HepG2 (cell line): ENCODE data around the gene TBRG4. TPM values are rescaled to one million over a fixed set of nuclear protein-coding genes. Genes with fewer than 3 reads are reported as not detected.

Experiments
- ATAC-seq: fragments of 200-7000 bp; cut with Tn5 transposase; 3 replicates; pipeline ENCODE4 v1.9.1; 2020; ENCODE audit warnings: mild to moderate bottlenecking, moderate library complexity
- BruUV-seq: library from RNA; stranded (reverse); fragments of 400-500 nt; replicated peaks from 2 replicates; lab custom pipeline; 2021; lab: Mats Ljungman, UMichigan
- CTCF ChIA-PET: fragments of 300-600 bp; formaldehyde crosslinking; extraction: SDS; loops from one replicate; lab custom pipeline; 2021; ENCODE audit warnings: low total read pairs, inconsistent platforms, low intra/inter-chr PET ratio; lab: Yijun Ruan, JAX
- POLR2A ChIA-PET: fragments of 350-600 bp; sonication (Branson Sonifier 250); formaldehyde crosslinking; loops from one replicate; lab custom pipeline; 2020; ENCODE audit warnings: antibody characterized with exemption, inconsistent platforms; lab: Yijun Ruan, JAX
- DNase-seq: peaks from one replicate; pipeline ENCODE4 v3.0.0-alpha.2; 2015; ENCODE audit warnings: low spot score
- FAIRE-seq: peaks from 3 replicates; lab custom pipeline; 2011; peaks lifted over from hg19 to GRCh38; lab: Jason Lieb, UNC
- H2AFZ ChIP-seq: one replicate; pipeline ENCODE4 v1.6.1; 2011; ENCODE audit warnings: low read length, inconsistent platforms
- H3K27ac ChIP-seq: fragments of 300-600 bp; 3 replicates; pipeline ENCODE4 v1.8.0; 2011; ENCODE audit warnings: mixed run types, mild to moderate bottlenecking, mixed read lengths, low read length, inconsistent platforms; ENCODE audit not compliant: insufficient read depth; ENCODE audit errors: extremely low read length
- H3K27me3 ChIP-seq, 2 experiments: fragments of 200-600 bp in 1 of 2; 2 replicates in 1 of 2; 3 replicates in 1 of 2; pipeline versions ENCODE4 v1.6.0 to v1.8.0; 2011; ENCODE audit warnings: low read length in 2 of 2, mild to moderate bottlenecking in 2 of 2, moderate library complexity in 2 of 2, inconsistent platforms in 1 of 2; ENCODE audit not compliant: insufficient read depth in 2 of 2, control insufficient read depth in 1 of 2
- H3K36me3 ChIP-seq, 2 experiments: fragments of 200-600 bp in 1 of 2; replicated peaks in 1 of 2; 2 replicates in 1 of 2; 3 replicates in 1 of 2; pipeline versions ENCODE4 v1.5.1 to v1.8.0; 2011; ENCODE audit warnings: low read length in 2 of 2, inconsistent platforms in 1 of 2; ENCODE audit not compliant: insufficient read depth in 2 of 2, control insufficient read depth in 1 of 2
- H3K4me1 ChIP-seq: 2 replicates; pipeline ENCODE4 v1.5.1; 2012; ENCODE audit warnings: low read length, inconsistent platforms; ENCODE audit not compliant: insufficient read depth
- H3K4me2 ChIP-seq: 2 replicates; pipeline ENCODE4 v1.6.0; 2011; ENCODE audit warnings: low read depth, low read length, inconsistent platforms
- H3K4me3 ChIP-seq, 3 experiments: fragments of 200-600 bp in 1 of 3; sonication (generic), shearing (Covaris generic) in 1 of 3; replicated peaks in 1 of 3; 2 replicates each; pipeline ENCODE4 v1.5.1; 2011 to 2016; ENCODE audit warnings: low read length in 3 of 3, inconsistent platforms in 2 of 3, low read depth in 2 of 3, mild to moderate bottlenecking in 2 of 3, control low read depth in 1 of 3, mixed read lengths in 1 of 3; ENCODE audit not compliant: insufficient read depth in 1 of 3
- H3K79me2 ChIP-seq: one replicate; pipeline ENCODE4 v1.6.1; 2011; ENCODE audit warnings: low read length, inconsistent platforms; ENCODE audit not compliant: insufficient read depth
- H3K9ac ChIP-seq: 2 replicates; pipeline ENCODE4 v1.6.0; 2011; ENCODE audit warnings: mild to moderate bottlenecking, low read depth, low read length, inconsistent platforms; ENCODE audit not compliant: insufficient read depth
- H3K9me3 ChIP-seq: 2 replicates; pipeline ENCODE4 v1.5.1; 2012; ENCODE audit warnings: mild to moderate bottlenecking, low read length
- H4K20me1 ChIP-seq: 2 replicates; pipeline ENCODE4 v1.6.0; 2011; ENCODE audit warnings: inconsistent platforms, mild to moderate bottlenecking, low read length, moderate library complexity; ENCODE audit not compliant: insufficient read depth
- BRD4 ChIP-seq: sonication (generic); formaldehyde crosslinking; IDR thresholded peaks from 2 replicates; pipeline ENCODE4 v1.4.0; 2020; ENCODE audit warnings: missing genetic modification reagents
- FIP1L1 ChIP-seq: fragments of 200-400 bp; formaldehyde crosslinking; IDR thresholded peaks from 2 replicates; pipeline ENCODE4 v1.6.1; 2018; ENCODE audit warnings: low read depth, mild to moderate bottlenecking, low read length, moderate library complexity, borderline replicate concordance; ENCODE audit not compliant: insufficient read depth
- RFXAP ChIP-seq: sonication (generic); formaldehyde crosslinking; IDR thresholded peaks from 2 replicates; pipeline ENCODE4 v1.4.0; 2020; ENCODE audit warnings: missing genetic modification reagents, borderline replicate concordance
- ZNF343 ChIP-seq: sonication (generic); formaldehyde crosslinking; IDR thresholded peaks from 2 replicates; pipeline ENCODE4 v1.4.0; 2020; ENCODE audit warnings: mild to moderate bottlenecking, missing genetic modification reagents
- ZNF407 ChIP-seq: sonication (generic); formaldehyde crosslinking; IDR thresholded peaks from one replicate; pipeline ENCODE4 v1.5.1; 2020; ENCODE audit warnings: mild to moderate bottlenecking, missing genetic modification reagents; ENCODE audit errors: not compliant biosample characterization
- WGBS: methylation state at CpG from one replicate; pipeline ENCODE4 v1.1.6; 2017; ENCODE audit warnings: low lambda C conversion rate; 5-methylcytosine and 5-hydroxymethylcytosine counted together
- in situ Hi-C: cut with HindIII; loops from 2 replicates; pipeline ENCODE4 v1.10.0; 2017; ENCODE audit warnings: low pct_unique_long_range_greater_than_20kb; ENCODE audit not compliant: extremely low pct_ligation_motif_present
- intact Hi-C: fragments of 100-400 bp; cut with micrococcal nuclease; formaldehyde crosslinking; loops from one replicate; pipeline ENCODE4 v1.10.0; 2022; ENCODE audit not compliant: unreplicated experiment
- polyA plus RNA-seq, 8 experiments: library from polyadenylated mRNA; depleted of rRNA in 3 of 8; stranded (reverse) in 7 of 8; unstranded in 1 of 8; fragments of >200 nt; fragmentation: Illumina TruSeq in 4 of 8; extraction: Trizol in 4 of 8; gene quantifications; 2 replicates each; pipeline versions ENCODE4 v1.2.1 to v1.2.3, GENCODE V29; 2011 to 2016; ENCODE audit warnings: low read depth in 4 of 8, missing spikeins in 1 of 8, mixed read lengths in 1 of 8; ENCODE audit not compliant: insufficient read depth in 1 of 8
- total RNA-seq, 5 experiments: library from RNA; depleted of rRNA; stranded (reverse); fragments of >200 nt; fragmentation: Illumina TruSeq; extraction: Trizol; gene quantifications; 2 replicates each; pipeline ENCODE4 v1.2.3, GENCODE V29; 2016; ENCODE audit warnings: low read depth in 1 of 5
- TF ChIP-seq, protein P1 (sequence below): sonication (generic); formaldehyde crosslinking; IDR thresholded peaks from 2 replicates; pipeline ENCODE4 v1.8.1; 2023; ENCODE audit warnings: mild to moderate bottlenecking, missing genetic modification reagents

TBRG4 gene
- total and polyA plus RNA-seq, 2 of the 13 experiments (the other 11 are each of a cell fraction or from before 2014, with no cell fraction given): 87.8 to 107 TPM

- no peaks in the 10 kb centered on the region for H4K20me1 ChIP-seq
- no peaks in the 10 kb centered on the region for H3K79me2 ChIP-seq
- POLR2A ChIA-PET: no interaction called here
- no CpG with 5 or more reads among the region's 4 CpGs for WGBS
- H3K4me3 ChIP-seq: no peak overlapping the region
- no peak for TF ChIP-seq BRD4 (CRISPR knock-in tag)
- TF ChIP-seq, all 625 proteins: peak for 0
- intact Hi-C loops (loop anchor here (2.0 to 10.0 kb wide), 2 partner anchors 429 to 699 kb away; no protein-coding TSS in a partner anchor), in situ Hi-C loops (loop anchor here (25.0 kb wide), 1 partner anchor 431 kb away; no protein-coding TSS in a partner anchor)
- Histone ChIP-seq H2AFZ (no peak overlapping the region), H3K27ac (no peak overlapping the region), H3K9ac (no peak overlapping the region), H3K4me2 (no peak overlapping the region), H3K4me1 (no peaks in the 10 kb centered on the region), H3K36me3 (no peaks in the 10 kb centered on the region), H3K27me3 (peaks cover 7 to 61% of the 10 kb centered on the region in 2 experiments; a peak in 4 of 5 replicates), H3K9me3 (no peaks in the 10 kb centered on the region)
- ATAC-seq (no peak), DNase-seq (no peak), FAIRE-seq (no peak)
- CTCF ChIA-PET: interaction anchor here (1.1 kb wide), 1 partner anchor 104 kb away, joined by 3 read pairs; no protein-coding TSS in a partner anchor
- BruUV-seq: no TSS peak
Measured at GRCh38 chr7:45155941-45156340, 44.4 kb upstream of the TBRG4 start.

DNA sequence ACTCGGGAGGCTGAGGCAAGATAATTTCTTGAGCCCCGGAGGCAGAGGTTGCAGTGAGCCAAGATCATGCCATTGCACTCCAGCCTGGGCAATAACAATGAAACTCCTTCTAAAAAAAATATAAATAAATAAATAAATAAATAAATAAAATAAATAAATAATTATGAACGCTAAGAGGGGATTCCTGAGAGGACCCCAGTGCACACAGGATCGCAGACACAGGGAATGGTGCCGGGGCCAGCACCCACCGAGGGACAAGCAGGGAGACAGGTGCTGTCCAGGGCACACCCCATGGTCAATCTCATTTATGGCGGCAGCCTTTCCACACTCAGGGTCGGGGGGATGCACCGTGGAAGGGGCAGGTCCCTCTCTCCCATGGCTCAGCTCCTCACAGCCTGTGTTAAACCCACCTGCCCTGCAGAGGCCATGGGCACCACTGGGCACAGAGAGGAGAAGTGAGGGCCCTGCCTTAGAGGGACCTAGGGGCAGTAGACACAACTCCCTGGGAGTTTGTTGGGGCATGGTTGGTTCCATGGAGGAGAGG, 43.9 kb upstream of the TBRG4 start:
- CTCF ChIA-PET: interaction anchor here (1.1 to 2.7 kb wide), 3 partner anchors 105 to 699 kb away, joined by 3 to 37 read pairs (median 9); no protein-coding TSS in a partner anchor
- Histone ChIP-seq H3K36me3 (no peaks in the 10 kb centered on the region), H3K27ac (no peak overlapping the region), H3K4me2 (no peak overlapping the region), H2AFZ (no peak overlapping the region), H3K9me3 (no peaks in the 10 kb centered on the region), H3K79me2 (no peaks in the 10 kb centered on the region), H3K9ac (no peak overlapping the region), H3K4me1 (no peaks in the 10 kb centered on the region), H3K4me3 (no peak overlapping the region), H4K20me1 (no peaks in the 10 kb centered on the region), H3K27me3 (peaks cover 7 to 60% of the 10 kb centered on the region in 2 experiments; a peak in 4 of 5 replicates)
- POLR2A ChIA-PET: no interaction called here
- intact Hi-C loops: loop anchor here (2.0 to 10.0 kb wide), 2 partner anchors 429 to 699 kb away; no protein-coding TSS in a partner anchor
- BruUV-seq: no TSS peak
- DNase-seq (no peak), ATAC-seq (no peak), FAIRE-seq (no peak)
- in situ Hi-C loops: loop anchor here (25.0 kb wide), 1 partner anchor 432 kb away; no protein-coding TSS in a partner anchor
- 54% methylated on average over 7 of the region's 9 CpGs for WGBS
- no peak for TF ChIP-seq FIP1L1
- TF ChIP-seq RFXAP: no peak
- TF ChIP-seq, protein P1, sequence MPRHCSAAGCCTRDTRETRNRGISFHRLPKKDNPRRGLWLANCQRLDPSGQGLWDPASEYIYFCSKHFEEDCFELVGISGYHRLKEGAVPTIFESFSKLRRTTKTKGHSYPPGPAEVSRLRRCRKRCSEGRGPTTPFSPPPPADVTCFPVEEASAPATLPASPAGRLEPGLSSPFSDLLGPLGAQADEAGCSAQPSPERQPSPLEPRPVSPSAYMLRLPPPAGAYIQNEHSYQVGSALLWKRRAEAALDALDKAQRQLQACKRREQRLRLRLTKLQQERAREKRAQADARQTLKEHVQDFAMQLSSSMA (CRISPR knock-in tag): no peak
- TF ChIP-seq ZNF407 (CRISPR knock-in tag): no peak
- TF ChIP-seq ZNF343 (CRISPR knock-in tag): no peak
